ENCODE measurements around the gene SLC35F1. TPM values are rescaled to one million over a fixed set of nuclear protein-coding genes. Genes with fewer than 3 reads are reported as not detected.

Gene SLC35F1
- total RNA-seq, 2 experiments from 2014 or later, result 0.09 TPM

DNA sequence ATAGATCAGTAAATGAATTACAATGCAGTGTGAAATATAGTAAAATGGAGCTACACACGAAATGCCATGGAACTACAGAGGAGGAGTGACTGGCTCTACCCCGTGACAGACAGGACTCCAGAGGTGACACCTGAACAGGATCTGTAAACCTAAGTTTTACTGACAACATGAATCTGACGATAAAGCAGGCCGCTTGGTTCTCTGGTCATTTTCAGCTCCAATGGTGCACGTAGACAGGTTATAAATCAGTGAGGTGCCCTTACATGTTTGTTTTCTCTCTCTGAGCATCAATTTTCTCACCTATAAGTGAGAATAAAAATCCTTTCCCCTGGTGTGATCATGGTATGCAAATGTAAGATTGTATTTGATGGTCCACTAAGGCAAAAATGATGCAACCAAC lies 339.3 kb downstream of the SLC35F1 start:
- intact Hi-C loops (cut with micrococcal nuclease), result no loop called here
- Mint-ChIP-seq H3K4me3 (no peak overlapping the region), H3K36me3 (ENCODE audit: low read depth) (no peaks in the 10 kb centered on the region), H3K4me1 (ENCODE audit: low read depth) (peaks cover 2% of the 10 kb centered on the region), H3K27ac (no peak overlapping the region), H3K9me3 (no peaks in the 10 kb centered on the region), H3K27me3 (peaks cover 23% of the 10 kb centered on the region)
- POLR2A ChIA-PET, result no interaction called here
- TF ChIP-seq, protein P1, sequence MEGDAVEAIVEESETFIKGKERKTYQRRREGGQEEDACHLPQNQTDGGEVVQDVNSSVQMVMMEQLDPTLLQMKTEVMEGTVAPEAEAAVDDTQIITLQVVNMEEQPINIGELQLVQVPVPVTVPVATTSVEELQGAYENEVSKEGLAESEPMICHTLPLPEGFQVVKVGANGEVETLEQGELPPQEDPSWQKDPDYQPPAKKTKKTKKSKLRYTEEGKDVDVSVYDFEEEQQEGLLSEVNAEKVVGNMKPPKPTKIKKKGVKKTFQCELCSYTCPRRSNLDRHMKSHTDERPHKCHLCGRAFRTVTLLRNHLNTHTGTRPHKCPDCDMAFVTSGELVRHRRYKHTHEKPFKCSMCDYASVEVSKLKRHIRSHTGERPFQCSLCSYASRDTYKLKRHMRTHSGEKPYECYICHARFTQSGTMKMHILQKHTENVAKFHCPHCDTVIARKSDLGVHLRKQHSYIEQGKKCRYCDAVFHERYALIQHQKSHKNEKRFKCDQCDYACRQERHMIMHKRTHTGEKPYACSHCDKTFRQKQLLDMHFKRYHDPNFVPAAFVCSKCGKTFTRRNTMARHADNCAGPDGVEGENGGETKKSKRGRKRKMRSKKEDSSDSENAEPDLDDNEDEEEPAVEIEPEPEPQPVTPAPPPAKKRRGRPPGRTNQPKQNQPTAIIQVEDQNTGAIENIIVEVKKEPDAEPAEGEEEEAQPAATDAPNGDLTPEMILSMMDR (IDR thresholded peaks at IDR 0.05), result no peak
- CTCF ChIA-PET, result no interaction called here
- DNase-seq (no peak), ATAC-seq (no peak)

DNA sequence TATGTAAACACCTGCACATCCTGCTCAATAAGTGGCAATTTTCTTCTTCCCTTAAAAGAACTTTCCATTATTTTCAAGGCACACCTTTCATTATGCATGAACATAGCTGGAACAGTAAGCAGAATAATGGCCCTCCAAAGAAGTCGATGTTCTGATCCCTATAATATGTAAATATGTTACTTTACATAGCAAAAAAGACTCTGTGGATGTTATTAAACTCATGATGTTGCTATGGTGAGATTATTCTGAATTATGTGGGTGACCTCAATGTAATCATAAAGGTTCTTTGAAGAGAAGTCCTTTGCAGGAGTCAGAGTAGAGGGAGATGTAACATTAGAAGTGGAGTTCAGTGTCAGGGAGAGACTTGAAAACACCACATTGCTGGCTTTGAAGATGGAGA lies 341.1 kb downstream of the SLC35F1 start:
- peaks cover 2% of the 10 kb centered on the region for H3K4me1 Mint-ChIP-seq (ENCODE audit: low read depth)
- peaks cover 18% of the 10 kb centered on the region for H3K27me3 Mint-ChIP-seq
- ATAC-seq, result no peak
- TF ChIP-seq, protein P1 (IDR thresholded peaks at IDR 0.05), result no peak
- H3K4me3 Mint-ChIP-seq, result no peak overlapping the region
- DNase-seq, result no peak
- ChIA-PET CTCF (no interaction called here), POLR2A (no interaction called here)
- H3K27ac Mint-ChIP-seq, result no peak overlapping the region
- H3K36me3 Mint-ChIP-seq (ENCODE audit: low read depth), result no peaks in the 10 kb centered on the region
- H3K9me3 Mint-ChIP-seq, result no peaks in the 10 kb centered on the region
- intact Hi-C loops (cut with micrococcal nuclease), result no loop called here

DNA sequence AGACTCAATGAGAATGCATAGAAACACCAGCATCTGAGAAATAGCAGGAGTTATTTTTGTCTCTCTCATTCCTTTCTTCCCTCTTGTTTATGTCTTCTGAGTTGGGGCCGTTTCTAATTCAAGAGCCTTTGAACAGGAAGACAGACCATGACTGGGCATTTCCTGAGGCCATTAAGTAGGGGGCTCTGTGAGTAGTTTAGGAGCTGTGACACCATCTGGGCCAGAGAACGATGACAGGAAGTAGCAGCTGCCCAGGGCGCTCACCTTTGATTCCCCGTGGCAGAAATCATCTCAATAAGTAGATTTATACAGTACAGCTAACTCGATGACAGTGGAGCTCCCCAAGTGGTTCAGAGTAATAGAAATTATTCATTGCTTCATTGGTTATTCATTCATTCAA lies 342.6 kb downstream of the SLC35F1 start:
- Mint-ChIP-seq H3K9me3 (no peaks in the 10 kb centered on the region), H3K36me3 (ENCODE audit: low read depth) (no peaks in the 10 kb centered on the region), H3K4me3 (no peak overlapping the region), H3K4me1 (ENCODE audit: low read depth) (peaks cover 2% of the 10 kb centered on the region), H3K27me3 (peaks cover 16% of the 10 kb centered on the region), H3K27ac (no peak overlapping the region)
- intact Hi-C loops (cut with micrococcal nuclease), result loop anchor here (10.0 kb wide), 1 partner anchor 275 kb away; no protein-coding TSS in a partner anchor
- peak; percentile 10 for DNase-seq
- peak; percentile 42 for ATAC-seq
- ChIA-PET CTCF (no interaction called here), POLR2A (no interaction called here)
- TF ChIP-seq, protein P1 (IDR thresholded peaks at IDR 0.05), result no peak

DNA sequence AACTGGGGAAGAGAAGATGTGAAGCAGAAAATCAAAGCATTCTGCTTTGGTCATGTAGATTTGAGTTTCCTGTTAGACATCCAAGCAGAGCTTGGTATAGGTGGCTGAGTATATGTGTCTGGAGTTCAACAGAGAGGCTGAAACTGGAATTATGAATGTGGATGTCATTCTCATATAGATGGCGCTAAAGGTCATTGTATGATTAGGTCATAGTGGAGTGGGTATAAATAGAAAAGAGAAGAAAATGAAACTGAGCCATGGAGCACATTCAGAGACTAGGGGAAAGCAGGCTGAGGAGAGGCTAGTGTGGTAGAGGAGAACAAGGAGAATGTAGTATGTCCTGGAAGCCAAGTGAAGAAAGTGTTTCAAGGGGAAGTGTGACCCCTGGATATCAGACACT lies 345.4 kb downstream of the SLC35F1 start:
- TF ChIP-seq, protein P1 (IDR thresholded peaks at IDR 0.05), result no peak
- intact Hi-C loops (cut with micrococcal nuclease), result loop anchor here (10.0 kb wide), 1 partner anchor 278 kb away; no protein-coding TSS in a partner anchor
- DNase-seq, result no peak
- no peaks in the 10 kb centered on the region for H3K36me3 Mint-ChIP-seq (ENCODE audit: low read depth)
- CTCF ChIA-PET, result no interaction called here
- POLR2A ChIA-PET, result no interaction called here
- ATAC-seq, result peak; percentile 69
- no peaks in the 10 kb centered on the region for H3K9me3 Mint-ChIP-seq
- no peak overlapping the region for H3K4me3 Mint-ChIP-seq
- H3K27ac Mint-ChIP-seq, result no peak overlapping the region
- peaks cover 2% of the 10 kb centered on the region for H3K4me1 Mint-ChIP-seq (ENCODE audit: low read depth)
- H3K27me3 Mint-ChIP-seq, result peaks cover 5% of the 10 kb centered on the region

DNA sequence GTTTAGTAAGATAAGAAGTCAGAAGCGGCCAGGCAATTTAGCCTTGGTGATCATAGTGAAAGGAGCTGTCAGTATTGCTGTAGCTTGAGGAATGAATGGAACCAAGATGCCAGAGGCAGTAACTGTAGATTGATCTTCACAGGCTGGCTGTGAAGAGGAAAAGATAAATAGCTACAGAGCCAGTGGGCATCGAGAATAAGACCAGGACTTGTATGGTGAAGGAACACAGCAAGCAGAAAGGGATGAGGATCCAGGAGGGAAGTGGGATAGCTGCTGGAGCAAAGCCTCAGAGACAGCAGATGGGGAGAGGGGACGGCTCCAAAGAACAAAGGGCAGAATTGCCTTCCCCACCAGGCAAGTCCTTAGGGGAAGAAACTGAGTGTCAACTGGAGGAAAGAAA lies 346.7 kb downstream of the SLC35F1 start:
- intact Hi-C loops (cut with micrococcal nuclease), result loop anchor here (10.0 kb wide), 1 partner anchor 279 kb away; no protein-coding TSS in a partner anchor
- DNase-seq (no peak), ATAC-seq (no peak)
- H3K36me3 Mint-ChIP-seq (ENCODE audit: low read depth), result no peaks in the 10 kb centered on the region
- ChIA-PET CTCF (no interaction called here), POLR2A (interaction anchor here (1.0 kb wide), 1 partner anchor 53 kb away, joined by 3 read pairs; no protein-coding TSS in a partner anchor)
- H3K27ac Mint-ChIP-seq, result no peak overlapping the region
- H3K4me1 Mint-ChIP-seq (ENCODE audit: low read depth), result peaks cover 2% of the 10 kb centered on the region
- H3K27me3 Mint-ChIP-seq, result peaks cover 5% of the 10 kb centered on the region
- H3K4me3 Mint-ChIP-seq, result no peak overlapping the region
- no peaks in the 10 kb centered on the region for H3K9me3 Mint-ChIP-seq
- TF ChIP-seq, protein P1 (IDR thresholded peaks at IDR 0.05), result no peak

Measured in activated CD8-positive, alpha-beta T cell treated with anti-CD3 and anti-CD28 coated beads for 36 hours (primary cell).